ENCODE results near the gene KLLN.
"Not testable (repeated sequence)": the region's sequence is repeated elsewhere in the genome, so short reads cannot be mapped to it uniquely, and the experiment has no call there.

KLLN gene

GRCh38 chr10:87863053-87863943 lies at the start of gene KLLN, which contains the start of gene PTEN:
Gene KLLN (minus strand): TSS chr10:87863533. CDS start chr10:87862487, 1,046 bp downstream.
Gene PTEN (plus strand): TSS chr10:87863625. CDS start chr10:87864470, 845 bp downstream.
- in situ Hi-C loops (cut with MboI; ENCODE audit: low pct_unique_long_range_greater_than_20kb, low sequenced_read_pairs), result loop anchor here (25.0 kb wide), 2 partner anchors 549 to 674 kb away; no protein-coding TSS in a partner anchor
- peak; percentile 88 for DNase-seq

- in situ Hi-C loops (cut with MboI; ENCODE audit: low pct_unique_long_range_greater_than_20kb, low sequenced_read_pairs); DNase-seq: not testable (repeated sequence)
Observed at GRCh38 chr10:87903396-87903795, 40.1 kb upstream of the KLLN start.

GRCh38 chr10:87897957-87898356 lies 34.6 kb upstream of the KLLN start:
- DNase-seq; in situ Hi-C loops (cut with MboI; ENCODE audit: low pct_unique_long_range_greater_than_20kb, low sequenced_read_pairs): not testable (repeated sequence)

GRCh38 chr10:87896216-87896615 lies 32.9 kb upstream of the KLLN start:
- in situ Hi-C loops (cut with MboI; ENCODE audit: low pct_unique_long_range_greater_than_20kb, low sequenced_read_pairs), result no loop called here

GRCh38 chr10:87895430-87895829 lies 32.1 kb upstream of the KLLN start:
- DNase-seq, result no peak
- in situ Hi-C loops (cut with MboI; ENCODE audit: low pct_unique_long_range_greater_than_20kb, low sequenced_read_pairs), result no loop called here

More at GRCh38 chr10:87896216-87896615, 32.9 kb upstream of the KLLN start:
- no peak for DNase-seq

- in situ Hi-C loops (cut with MboI; ENCODE audit: low pct_unique_long_range_greater_than_20kb, low sequenced_read_pairs), result no loop called here
- DNase-seq, result no peak
Observed at GRCh38 chr10:87887548-87888289, 24.4 kb upstream of the KLLN start.

GRCh38 chr10:87887146-87887545 lies 23.8 kb upstream of the KLLN start:
- no peak for DNase-seq
- in situ Hi-C loops (cut with MboI; ENCODE audit: low pct_unique_long_range_greater_than_20kb, low sequenced_read_pairs), result no loop called here

GRCh38 chr10:87886635-87887034 lies 23.3 kb upstream of the KLLN start:
- in situ Hi-C loops (cut with MboI; ENCODE audit: low pct_unique_long_range_greater_than_20kb, low sequenced_read_pairs), result no loop called here
- DNase-seq, result no peak

- in situ Hi-C loops (cut with MboI; ENCODE audit: low pct_unique_long_range_greater_than_20kb, low sequenced_read_pairs), result no loop called here
Observed at GRCh38 chr10:87882555-87883294, 19.4 kb upstream of the KLLN start.

GRCh38 chr10:87881373-87882059 lies 18.2 kb upstream of the KLLN start:
- in situ Hi-C loops (cut with MboI; ENCODE audit: low pct_unique_long_range_greater_than_20kb, low sequenced_read_pairs); DNase-seq: not testable (repeated sequence)

More at GRCh38 chr10:87882555-87883294, 19.4 kb upstream of the KLLN start:
- no peak for DNase-seq

GRCh38 chr10:87880336-87880735 lies 17.0 kb upstream of the KLLN start:
- in situ Hi-C loops (cut with MboI; ENCODE audit: low pct_unique_long_range_greater_than_20kb, low sequenced_read_pairs), result no loop called here
- no peak for DNase-seq

- in situ Hi-C loops (cut with MboI; ENCODE audit: low pct_unique_long_range_greater_than_20kb, low sequenced_read_pairs), result no loop called here
- peak; percentile 94 for DNase-seq
Observed at GRCh38 chr10:87878664-87879459, 15.5 kb upstream of the KLLN start.

GRCh38 chr10:87875929-87876571 lies 12.7 kb upstream of the KLLN start:
- in situ Hi-C loops (cut with MboI; ENCODE audit: low pct_unique_long_range_greater_than_20kb, low sequenced_read_pairs), result no loop called here
- no peak for DNase-seq

GRCh38 chr10:87873656-87874055 lies 10.3 kb upstream of the KLLN start:
- DNase-seq, result no peak
- in situ Hi-C loops (cut with MboI; ENCODE audit: low pct_unique_long_range_greater_than_20kb, low sequenced_read_pairs), result loop anchor here (25.0 kb wide), 2 partner anchors 539 to 664 kb away; no protein-coding TSS in a partner anchor

GRCh38 chr10:87872828-87873227 lies 9.5 kb upstream of the KLLN start:
- DNase-seq, result no peak
- in situ Hi-C loops (cut with MboI; ENCODE audit: low pct_unique_long_range_greater_than_20kb, low sequenced_read_pairs), result loop anchor here (25.0 kb wide), 2 partner anchors 539 to 664 kb away; no protein-coding TSS in a partner anchor

GRCh38 chr10:87869773-87870551 lies 6.6 kb upstream of the KLLN start:
- no peak for DNase-seq

More at GRCh38 chr10:87869773-87870551, 6.6 kb upstream of the KLLN start:
- in situ Hi-C loops (cut with MboI; ENCODE audit: low pct_unique_long_range_greater_than_20kb, low sequenced_read_pairs), result loop anchor here (25.0 kb wide), 2 partner anchors 542 to 667 kb away; no protein-coding TSS in a partner anchor

Data from KBM-7 (cell line).